Ishikawa (cell line): ENCODE results near the gene CNPY4.

Experiments
- CEBPB ChIP-seq: IDR thresholded peaks from 2 replicates; pipeline ENCODE4 v1.6.1; 2012
- CREB1 ChIP-seq: IDR thresholded peaks from 2 replicates; pipeline ENCODE4 v1.6.1; 2012; ENCODE audit warnings: low read depth
- EGR1 ChIP-seq: IDR thresholded peaks from 2 replicates; pipeline ENCODE4 v1.6.1; 2012
- EP300 ChIP-seq: IDR thresholded peaks from 2 replicates; pipeline ENCODE4 v1.6.1; 2012; ENCODE audit warnings: borderline replicate concordance
- FOXM1 ChIP-seq: IDR thresholded peaks from 2 replicates; pipeline ENCODE4 v1.6.1; 2012; ENCODE audit warnings: low read depth, borderline replicate concordance
- NFIC ChIP-seq: IDR thresholded peaks from 2 replicates; pipeline ENCODE4 v1.6.1; 2012
- RAD21 ChIP-seq: IDR thresholded peaks from 2 replicates; pipeline ENCODE4 v1.6.1; 2012; ENCODE audit warnings: low read depth
- TCF12 ChIP-seq: IDR thresholded peaks from 2 replicates; pipeline ENCODE4 v1.6.1; 2012; ENCODE audit warnings: low read depth
- TEAD4 ChIP-seq: IDR thresholded peaks from 2 replicates; pipeline ENCODE4 v1.6.1; 2012
- YY1 ChIP-seq: IDR thresholded peaks from 2 replicates; pipeline ENCODE4 v1.6.1; 2012; ENCODE audit warnings: low read depth
- TF ChIP-seq, protein P1 (sequence below): IDR thresholded peaks from 2 replicates; pipeline ENCODE4 v1.6.1; 2012; ENCODE audit warnings: low read depth, mild to moderate bottlenecking
- TF ChIP-seq, protein P2 (sequence below): IDR thresholded peaks from 2 replicates; pipeline ENCODE4 v1.6.1; 2012

DNA sequence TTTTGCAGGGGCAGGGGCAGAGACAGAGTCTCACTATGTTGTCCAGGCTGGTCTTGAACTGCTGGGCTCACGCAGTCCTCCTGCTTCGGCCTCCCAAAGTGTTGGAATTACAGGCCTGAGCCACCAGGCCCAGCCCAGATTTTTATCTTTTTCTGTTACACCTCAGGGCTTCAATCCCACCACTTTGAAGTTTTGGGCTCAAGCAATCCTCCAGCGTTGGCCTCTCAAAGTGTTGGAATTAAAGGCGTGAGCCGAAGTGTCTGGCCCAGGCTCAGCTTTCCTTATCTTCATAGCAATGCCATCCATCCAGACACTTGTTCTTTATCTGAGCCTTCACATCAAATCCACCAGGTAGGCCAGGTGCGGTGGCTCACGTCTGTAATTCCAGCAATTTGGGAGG is 4.4 kb upstream of the CNPY4 start:
- TF ChIP-seq CREB1: no peak
- no peak for TF ChIP-seq NFIC
- TF ChIP-seq EP300: no peak
- TF ChIP-seq CEBPB: no peak
- TF ChIP-seq TCF12: no peak
- no peak for TF ChIP-seq RAD21
- TF ChIP-seq, protein P1, sequence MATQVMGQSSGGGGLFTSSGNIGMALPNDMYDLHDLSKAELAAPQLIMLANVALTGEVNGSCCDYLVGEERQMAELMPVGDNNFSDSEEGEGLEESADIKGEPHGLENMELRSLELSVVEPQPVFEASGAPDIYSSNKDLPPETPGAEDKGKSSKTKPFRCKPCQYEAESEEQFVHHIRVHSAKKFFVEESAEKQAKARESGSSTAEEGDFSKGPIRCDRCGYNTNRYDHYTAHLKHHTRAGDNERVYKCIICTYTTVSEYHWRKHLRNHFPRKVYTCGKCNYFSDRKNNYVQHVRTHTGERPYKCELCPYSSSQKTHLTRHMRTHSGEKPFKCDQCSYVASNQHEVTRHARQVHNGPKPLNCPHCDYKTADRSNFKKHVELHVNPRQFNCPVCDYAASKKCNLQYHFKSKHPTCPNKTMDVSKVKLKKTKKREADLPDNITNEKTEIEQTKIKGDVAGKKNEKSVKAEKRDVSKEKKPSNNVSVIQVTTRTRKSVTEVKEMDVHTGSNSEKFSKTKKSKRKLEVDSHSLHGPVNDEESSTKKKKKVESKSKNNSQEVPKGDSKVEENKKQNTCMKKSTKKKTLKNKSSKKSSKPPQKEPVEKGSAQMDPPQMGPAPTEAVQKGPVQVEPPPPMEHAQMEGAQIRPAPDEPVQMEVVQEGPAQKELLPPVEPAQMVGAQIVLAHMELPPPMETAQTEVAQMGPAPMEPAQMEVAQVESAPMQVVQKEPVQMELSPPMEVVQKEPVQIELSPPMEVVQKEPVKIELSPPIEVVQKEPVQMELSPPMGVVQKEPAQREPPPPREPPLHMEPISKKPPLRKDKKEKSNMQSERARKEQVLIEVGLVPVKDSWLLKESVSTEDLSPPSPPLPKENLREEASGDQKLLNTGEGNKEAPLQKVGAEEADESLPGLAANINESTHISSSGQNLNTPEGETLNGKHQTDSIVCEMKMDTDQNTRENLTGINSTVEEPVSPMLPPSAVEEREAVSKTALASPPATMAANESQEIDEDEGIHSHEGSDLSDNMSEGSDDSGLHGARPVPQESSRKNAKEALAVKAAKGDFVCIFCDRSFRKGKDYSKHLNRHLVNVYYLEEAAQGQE: no peak
- TF ChIP-seq TEAD4: no peak
- TF ChIP-seq FOXM1: no peak
- no peak for TF ChIP-seq YY1
- TF ChIP-seq, protein P2, sequence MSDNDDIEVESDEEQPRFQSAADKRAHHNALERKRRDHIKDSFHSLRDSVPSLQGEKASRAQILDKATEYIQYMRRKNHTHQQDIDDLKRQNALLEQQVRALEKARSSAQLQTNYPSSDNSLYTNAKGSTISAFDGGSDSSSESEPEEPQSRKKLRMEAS: no peak
- TF ChIP-seq EGR1: no peak
